AG04450 (cell line): ENCODE measurements around the gene NWD2. TPM values are rescaled to one million over a fixed set of nuclear protein-coding genes. Genes with fewer than 3 reads are reported as not detected.

Source experiments
- CTCF ChIA-PET: fragments of 300-600, 350-600 bp; formaldehyde crosslinking; extraction: SDS; loops from one replicate; lab custom pipeline; 2022; ENCODE audit warnings: antibody characterized with exemption, inconsistent platforms; lab: Charles Lee
- POLR2A ChIA-PET: fragments of 350-600 bp; formaldehyde crosslinking; extraction: SDS; loops from one replicate; lab custom pipeline; 2021; ENCODE audit warnings: antibody characterized with exemption, inconsistent platforms; lab: Yijun Ruan, JAX
- DNase-seq: peaks from one replicate; pipeline ENCODE4 v3.0.0-alpha.2; 2011; ENCODE audit warnings: low read depth, low spot score
- H3K27ac ChIP-seq: one replicate; pipeline ENCODE4 v1.5.1; 2012; ENCODE audit warnings: low read depth, low read length, control low read depth
- H3K27me3 ChIP-seq: one replicate; pipeline ENCODE4 v1.6.0; 2012; ENCODE audit warnings: low read length; ENCODE audit not compliant: control insufficient read depth, insufficient read depth
- H3K4me3 ChIP-seq: 2 replicates; pipeline ENCODE4 v1.5.1; 2011; ENCODE audit warnings: mild to moderate bottlenecking, low read depth, low read length, control low read depth
- H3K9me3 ChIP-seq: 2 replicates; pipeline ENCODE4 v1.5.1; 2012; ENCODE audit warnings: low read length; ENCODE audit not compliant: control insufficient read depth, insufficient read depth
- polyA plus RNA-seq: library from polyadenylated mRNA; depleted of rRNA; stranded (reverse); fragments of >200 nt; gene quantifications from 2 replicates; pipeline ENCODE4 v1.2.3, GENCODE V29; 2011
- TF ChIP-seq, protein P1 (sequence below): IDR thresholded peaks from 2 replicates; pipeline ENCODE4 v1.5.1; 2011; ENCODE audit warnings: low read depth, low read length, control low read depth, inconsistent platforms

Gene NWD2
- polyA plus RNA-seq, 1 experiment: not detected

DNA sequence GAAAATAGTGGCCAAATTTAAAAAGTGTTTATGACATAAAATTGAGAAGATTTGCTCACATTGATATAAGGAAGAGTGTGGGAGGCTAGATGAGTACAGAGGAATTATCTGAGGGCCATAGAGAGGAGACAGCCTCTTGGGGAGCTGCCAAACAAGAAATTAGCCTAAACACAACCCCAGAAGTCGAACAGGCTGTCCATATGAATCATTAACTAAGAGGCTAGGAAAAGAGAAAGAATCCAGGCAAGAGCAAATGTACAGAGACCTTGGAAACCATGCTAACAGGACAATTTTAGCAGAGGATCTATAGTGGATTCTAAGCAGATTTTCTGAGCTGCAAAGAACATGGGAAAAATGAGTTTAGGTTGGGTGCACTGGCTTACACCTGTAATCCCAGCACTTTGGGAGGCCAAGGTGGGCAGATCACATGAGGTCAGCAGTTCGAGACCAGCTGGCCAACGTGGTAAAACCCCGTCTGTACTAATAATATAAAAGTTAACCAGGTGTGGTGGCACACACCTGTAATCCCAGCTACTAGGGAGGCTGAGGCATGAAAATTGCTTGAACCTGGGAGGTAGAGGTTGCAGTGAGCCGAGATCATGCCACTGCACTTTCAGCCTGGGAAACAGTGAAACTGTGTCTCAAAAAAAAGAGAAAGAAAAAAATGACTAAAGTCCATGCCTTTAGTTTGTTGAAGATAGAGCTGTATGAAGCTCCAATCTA is 76.1 kb downstream of the NWD2 start:
- Histone ChIP-seq H3K9me3 (peaks cover 4% of the 10 kb centered on the region; the same call in 1 of the 2 replicates), H3K4me3 (no peak overlapping the region), H3K27me3 (no peaks in the 10 kb centered on the region), H3K27ac (no peak overlapping the region)
- POLR2A ChIA-PET: no interaction called here
- CTCF ChIA-PET: no interaction called here
- DNase-seq: no peak
- TF ChIP-seq, protein P1, sequence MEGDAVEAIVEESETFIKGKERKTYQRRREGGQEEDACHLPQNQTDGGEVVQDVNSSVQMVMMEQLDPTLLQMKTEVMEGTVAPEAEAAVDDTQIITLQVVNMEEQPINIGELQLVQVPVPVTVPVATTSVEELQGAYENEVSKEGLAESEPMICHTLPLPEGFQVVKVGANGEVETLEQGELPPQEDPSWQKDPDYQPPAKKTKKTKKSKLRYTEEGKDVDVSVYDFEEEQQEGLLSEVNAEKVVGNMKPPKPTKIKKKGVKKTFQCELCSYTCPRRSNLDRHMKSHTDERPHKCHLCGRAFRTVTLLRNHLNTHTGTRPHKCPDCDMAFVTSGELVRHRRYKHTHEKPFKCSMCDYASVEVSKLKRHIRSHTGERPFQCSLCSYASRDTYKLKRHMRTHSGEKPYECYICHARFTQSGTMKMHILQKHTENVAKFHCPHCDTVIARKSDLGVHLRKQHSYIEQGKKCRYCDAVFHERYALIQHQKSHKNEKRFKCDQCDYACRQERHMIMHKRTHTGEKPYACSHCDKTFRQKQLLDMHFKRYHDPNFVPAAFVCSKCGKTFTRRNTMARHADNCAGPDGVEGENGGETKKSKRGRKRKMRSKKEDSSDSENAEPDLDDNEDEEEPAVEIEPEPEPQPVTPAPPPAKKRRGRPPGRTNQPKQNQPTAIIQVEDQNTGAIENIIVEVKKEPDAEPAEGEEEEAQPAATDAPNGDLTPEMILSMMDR: no peak

DNA sequence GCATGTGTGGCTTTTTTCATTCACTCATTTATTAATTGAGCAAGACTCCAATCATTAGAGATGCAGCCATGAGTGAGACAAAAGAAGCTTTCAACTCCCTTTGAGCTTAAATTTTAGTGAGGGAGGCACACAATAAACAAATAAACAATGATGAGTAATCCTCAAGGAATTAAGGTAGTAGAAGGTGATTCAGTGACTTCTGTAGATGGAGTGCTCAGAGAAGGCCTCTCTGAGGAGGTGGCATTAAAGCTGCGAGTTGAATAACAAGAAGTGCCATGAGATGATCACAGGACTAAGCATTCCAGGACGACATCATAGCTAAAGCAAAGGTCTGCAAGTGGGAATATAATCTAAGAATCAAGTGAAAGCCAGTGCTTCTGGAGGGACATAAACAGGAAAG is 77.6 kb downstream of the NWD2 start:
- Histone ChIP-seq H3K9me3 (peaks cover 4% of the 10 kb centered on the region; the same call in 1 of the 2 replicates), H3K27ac (no peak overlapping the region), H3K27me3 (no peaks in the 10 kb centered on the region), H3K4me3 (no peak overlapping the region)
- TF ChIP-seq, protein P1: no peak
- no peak for DNase-seq
- ChIA-PET CTCF (no interaction called here), POLR2A (no interaction called here)

DNA sequence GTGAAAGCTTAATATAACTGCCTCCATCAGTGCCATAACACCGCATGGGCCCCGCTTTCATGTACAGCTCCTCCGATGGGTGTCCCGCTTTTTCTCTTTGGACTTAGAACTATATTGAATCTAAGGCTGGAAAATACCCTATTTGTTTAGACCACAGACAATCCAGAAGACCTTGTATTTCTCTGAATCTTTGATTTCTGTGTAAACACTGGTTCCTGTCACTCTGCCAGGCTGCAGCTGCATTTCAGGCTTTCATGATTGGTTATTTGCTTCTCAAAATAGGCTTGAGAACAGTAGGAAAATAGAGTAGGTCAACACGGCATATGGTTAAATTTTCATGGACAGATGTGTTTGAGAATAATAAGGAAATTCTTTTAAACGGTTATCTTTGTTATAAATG is 80.0 kb downstream of the NWD2 start:
- ChIA-PET CTCF (no interaction called here), POLR2A (no interaction called here)
- TF ChIP-seq, protein P1: no peak
- DNase-seq: no peak
- Histone ChIP-seq H3K27me3 (no peaks in the 10 kb centered on the region), H3K9me3 (peaks cover 4% of the 10 kb centered on the region; the same call in 1 of the 2 replicates), H3K27ac (no peak overlapping the region), H3K4me3 (no peak overlapping the region)

DNA sequence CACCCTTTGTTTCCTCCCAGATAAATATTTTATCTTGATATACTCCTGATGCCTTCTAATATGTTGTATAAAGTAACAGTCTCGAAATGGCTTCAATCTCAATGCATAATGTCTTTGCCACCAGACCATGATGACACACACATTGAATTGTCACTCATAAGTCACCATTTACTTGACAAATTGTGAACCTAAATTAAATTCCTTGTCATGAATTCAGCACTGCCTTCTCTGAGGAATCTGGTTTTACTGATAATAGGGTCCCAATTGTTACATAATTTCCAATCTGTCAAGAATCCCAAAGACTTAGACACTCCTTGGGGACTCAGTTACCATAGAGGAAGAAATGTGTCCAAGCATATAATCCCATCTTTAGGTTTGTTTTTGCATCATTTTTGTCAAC is 82.3 kb downstream of the NWD2 start:
- no peak overlapping the region for H3K4me3 ChIP-seq
- TF ChIP-seq, protein P1: no peak
- H3K27me3 ChIP-seq: no peaks in the 10 kb centered on the region
- H3K9me3 ChIP-seq: peaks cover 6% of the 10 kb centered on the region
- CTCF ChIA-PET: no interaction called here
- DNase-seq: no peak
- H3K27ac ChIP-seq: no peak overlapping the region
- POLR2A ChIA-PET: no interaction called here

DNA sequence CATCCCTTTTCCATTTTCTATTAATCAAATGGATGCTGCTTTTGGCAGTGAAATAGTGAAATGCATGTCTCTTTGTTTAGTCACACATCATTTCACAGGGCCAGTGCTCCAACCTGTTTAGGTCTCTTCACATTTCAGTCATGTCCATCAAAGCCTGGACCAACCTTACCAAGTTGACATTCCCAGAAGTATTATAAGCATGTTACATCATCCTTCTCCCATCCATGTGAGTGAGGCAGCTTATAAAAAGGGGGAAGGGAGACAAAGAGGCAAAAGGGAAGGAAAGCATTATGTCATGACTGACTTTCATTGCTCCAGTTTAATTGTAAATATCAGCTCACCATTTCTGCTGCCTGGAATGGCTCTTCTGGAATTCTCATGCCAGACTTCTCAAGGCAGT is 94.4 kb downstream of the NWD2 start:
- no peak overlapping the region for H3K4me3 ChIP-seq
- H3K27me3 ChIP-seq: no peaks in the 10 kb centered on the region
- ChIA-PET CTCF (no interaction called here), POLR2A (no interaction called here)
- no peak overlapping the region for H3K27ac ChIP-seq
- DNase-seq: no peak
- TF ChIP-seq, protein P1: no peak
- H3K9me3 ChIP-seq: peaks cover 10% of the 10 kb centered on the region; the same call in 1 of the 2 replicates
